Right lung (tissue), 5 donors: ENCODE measurements around the gene TCF12. TPM values are rescaled to one million over a fixed set of nuclear protein-coding genes. Genes with fewer than 3 reads are reported as not detected.

Experiments used
- DNase-seq, 2 donors: peaks; one replicate each; pipeline ENCODE4 v3.0.0-alpha.2; 2013
- polyA plus RNA-seq, 5 donors: library from polyadenylated mRNA; unstranded; fragments of 120-200 nt; gene quantifications; one replicate each; pipeline versions ENCODE4 v1.2.1 to v1.2.3, GENCODE V29; 2013; ENCODE audit warnings: inconsistent platforms in 1 of 5, low replicate concordance in 1 of 5; ENCODE audit not compliant: insufficient read length in 5 of 5, insufficient read depth in 1 of 5

The TCF12 gene
- polyA plus RNA-seq, 5 donors, result 84.2 to 169 (median 148) TPM

DNA sequence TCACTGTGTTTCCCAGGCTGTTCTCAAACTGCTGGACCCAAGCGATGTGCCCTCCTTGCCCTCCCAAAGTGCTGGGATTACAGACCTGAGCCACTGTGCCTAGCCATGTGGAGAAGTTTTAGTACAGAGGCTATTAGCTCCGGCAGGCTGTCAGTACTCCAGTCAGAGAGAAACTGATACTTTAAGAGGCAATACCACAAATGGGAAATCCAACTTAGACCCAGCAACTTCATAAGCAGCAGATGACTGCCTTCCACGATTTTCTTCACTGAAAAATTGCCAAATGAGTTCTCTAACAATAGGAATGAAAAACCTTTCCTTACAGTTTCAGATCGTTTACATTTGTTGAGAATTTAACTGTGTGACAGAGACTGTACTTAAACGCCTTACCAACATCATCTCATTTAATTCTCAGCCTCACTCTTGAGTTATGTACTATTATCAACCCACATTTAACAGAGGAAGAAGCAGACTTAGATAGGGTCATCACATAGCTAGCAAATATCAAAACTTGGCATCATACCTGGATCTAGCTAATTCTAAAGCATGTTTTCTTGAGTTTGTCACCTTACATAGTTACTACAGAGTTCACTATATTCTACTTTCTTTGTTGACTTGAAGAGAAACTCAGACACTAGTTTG, 127.4 kb downstream of the TCF12 start:
- no peak for DNase-seq

DNA sequence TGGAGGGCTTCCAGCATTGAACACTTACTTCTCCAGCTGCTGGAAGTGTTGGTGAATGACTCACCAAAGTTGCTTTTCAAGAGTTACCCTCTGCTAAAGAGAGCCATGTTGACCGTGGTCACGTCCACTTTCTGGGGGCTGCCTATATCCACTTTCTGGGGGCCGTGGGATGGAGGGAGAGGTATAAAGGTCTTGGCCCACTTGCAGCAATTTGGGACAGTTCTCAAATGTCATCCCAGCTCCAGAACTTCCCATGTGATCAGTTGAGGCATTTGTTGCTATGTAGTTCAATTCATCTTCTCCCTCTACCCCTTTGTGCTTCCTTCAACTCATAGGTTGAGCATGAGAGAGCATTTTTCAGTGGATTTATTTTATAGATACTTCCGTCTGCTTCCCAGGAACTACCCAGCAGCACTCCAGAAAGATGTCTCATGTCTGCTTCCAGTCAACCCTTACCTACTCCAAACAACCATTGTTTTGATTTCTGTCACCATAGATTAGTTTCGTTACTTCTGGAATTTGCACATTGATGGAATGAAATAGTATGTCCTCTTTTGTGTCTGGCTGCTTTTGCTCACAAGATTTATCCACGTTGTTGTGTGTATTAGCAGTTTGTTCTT, 130.6 kb downstream of the TCF12 start:
- no peak for DNase-seq

GRCh38 chr15:57053470-57053869, 135.0 kb downstream of the TCF12 start:
- DNase-seq, result no peak

DNA sequence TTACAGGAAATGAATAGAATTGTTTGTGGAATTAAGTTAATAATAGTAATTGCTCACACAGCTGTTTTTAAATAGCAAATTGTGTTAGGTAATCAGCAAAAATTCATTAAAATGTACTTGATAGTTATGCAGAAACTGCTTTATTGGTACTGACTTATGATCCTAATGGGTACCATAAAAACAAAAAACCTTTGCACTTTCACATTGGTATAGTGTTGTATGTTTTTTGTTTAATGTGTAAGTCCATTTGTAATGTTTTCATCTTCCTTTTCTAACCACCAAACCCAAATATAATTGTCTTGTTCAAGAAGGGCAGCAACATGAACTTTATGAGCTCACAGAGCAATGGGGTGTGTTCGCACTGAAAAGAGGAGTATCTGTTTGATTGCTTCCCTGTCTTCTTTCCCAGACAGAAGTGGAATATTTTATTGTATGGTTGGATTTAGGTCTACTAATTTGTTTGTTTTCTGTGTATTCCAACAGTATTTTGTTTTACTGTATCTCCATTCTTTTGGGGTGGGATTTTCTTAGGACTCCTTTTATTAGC, 135.8 kb downstream of the TCF12 start:
- DNase-seq, result peak; percentile 10 to 23

- no peak for DNase-seq
These were observed 137.9 kb downstream of the TCF12 start for GRCh38 chr15:57056357-57056756.

DNA sequence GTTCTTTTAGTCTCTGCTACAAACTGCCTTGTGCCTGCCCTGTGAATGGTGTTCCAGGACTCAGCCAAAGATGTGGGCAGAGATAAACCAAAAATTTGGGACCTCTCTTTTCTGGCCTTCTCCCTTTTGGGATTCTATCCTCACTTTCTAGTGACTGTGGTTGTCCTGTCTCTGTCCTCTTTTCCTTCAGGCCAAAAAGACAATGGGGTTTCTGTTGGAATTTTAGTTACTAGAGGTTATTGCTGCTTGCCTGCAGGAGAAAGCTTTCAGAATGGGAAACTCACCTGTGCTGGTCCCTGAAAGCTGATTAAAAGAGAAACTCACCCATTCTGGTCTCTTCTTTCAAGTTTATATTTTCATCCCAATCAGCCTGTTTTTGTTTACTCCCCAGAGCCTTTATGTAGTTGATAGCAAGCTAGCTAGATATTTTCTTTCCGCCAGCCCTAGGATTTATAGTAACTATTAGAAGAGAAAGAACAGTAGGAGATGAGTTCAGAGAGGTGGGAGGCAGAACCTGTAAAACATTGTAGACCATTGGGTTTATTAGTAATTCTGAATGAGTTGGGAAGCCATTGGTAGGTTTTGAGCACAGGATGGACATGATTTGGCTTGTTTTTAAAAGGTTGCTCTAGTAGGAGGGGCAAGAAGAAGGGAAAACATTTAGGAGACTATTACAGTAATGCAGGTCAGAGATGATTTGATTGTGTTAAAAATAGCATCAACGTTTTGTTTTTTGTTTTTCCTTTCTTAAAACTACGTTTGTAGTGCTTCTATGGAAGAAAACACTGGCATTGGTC, 138.9 kb downstream of the TCF12 start:
- DNase-seq, result no peak

DNA sequence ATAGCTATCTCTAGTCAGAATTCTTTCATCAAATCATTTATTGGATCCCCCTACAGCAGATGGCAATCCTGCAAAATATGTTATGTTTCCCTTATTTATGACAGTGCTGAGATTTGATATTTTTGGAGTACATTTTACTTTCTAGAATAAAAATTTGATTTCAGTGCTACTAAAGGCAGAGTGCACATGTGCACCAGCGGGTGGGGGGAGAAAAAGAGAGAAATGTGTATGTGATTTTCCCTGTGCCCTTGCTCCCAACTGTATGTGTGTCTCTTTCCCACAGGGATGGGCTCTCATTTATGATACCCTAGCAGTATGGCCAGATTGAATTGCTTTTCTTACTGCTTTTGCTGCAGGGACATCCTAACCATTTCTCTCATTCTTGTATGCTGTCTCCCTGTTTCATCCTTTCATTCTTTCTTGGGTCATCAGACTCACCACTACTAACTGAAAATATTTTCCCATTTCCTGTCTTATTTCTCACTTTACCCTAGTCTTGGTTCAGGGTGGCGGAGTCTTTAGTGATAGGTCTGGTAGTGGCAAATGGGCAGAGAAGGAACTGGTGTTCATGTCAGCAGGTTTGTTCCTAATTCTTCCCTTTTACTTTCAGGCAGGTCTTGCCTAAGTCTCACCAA, 140.7 kb downstream of the TCF12 start:
- DNase-seq, result no peak

DNA sequence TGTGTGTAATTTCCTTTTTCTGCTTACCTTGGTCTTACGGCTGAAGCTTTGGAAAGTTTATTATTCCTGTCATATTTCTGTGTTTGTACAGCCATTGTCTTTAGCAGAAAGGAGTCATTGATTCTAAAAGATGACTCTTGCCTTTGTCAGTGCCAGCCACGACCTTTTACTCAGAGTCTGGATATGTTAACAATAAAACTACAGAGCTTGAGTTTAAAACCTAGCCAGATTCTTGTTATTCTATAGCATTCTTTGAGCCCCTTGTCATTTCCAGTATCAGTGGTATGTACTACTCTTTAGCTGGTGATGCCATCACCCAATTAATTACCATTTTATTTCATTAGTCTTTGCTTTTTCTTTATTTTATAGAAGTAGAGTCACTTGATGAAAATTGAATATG, 142.4 kb downstream of the TCF12 start:
- no peak for DNase-seq

DNA sequence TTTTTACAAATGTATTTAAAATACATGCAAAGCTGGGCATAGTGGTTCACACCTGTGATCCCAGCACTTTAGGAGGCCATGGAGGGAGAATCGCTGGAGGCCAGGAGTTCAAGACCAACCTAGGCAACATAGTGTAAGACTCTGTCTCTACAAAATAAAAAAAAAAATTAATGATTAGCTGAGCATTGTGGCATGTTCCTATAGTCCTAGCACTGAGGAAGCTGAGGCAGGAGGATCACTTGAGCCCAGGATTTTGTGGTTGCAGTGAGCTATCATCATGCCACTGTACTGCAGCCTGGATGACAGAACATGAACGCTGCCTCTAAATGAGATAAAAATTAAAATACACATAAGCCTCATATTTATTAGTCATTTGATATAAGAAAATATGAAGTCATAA, 142.8 kb downstream of the TCF12 start:
- DNase-seq, result no peak

DNA sequence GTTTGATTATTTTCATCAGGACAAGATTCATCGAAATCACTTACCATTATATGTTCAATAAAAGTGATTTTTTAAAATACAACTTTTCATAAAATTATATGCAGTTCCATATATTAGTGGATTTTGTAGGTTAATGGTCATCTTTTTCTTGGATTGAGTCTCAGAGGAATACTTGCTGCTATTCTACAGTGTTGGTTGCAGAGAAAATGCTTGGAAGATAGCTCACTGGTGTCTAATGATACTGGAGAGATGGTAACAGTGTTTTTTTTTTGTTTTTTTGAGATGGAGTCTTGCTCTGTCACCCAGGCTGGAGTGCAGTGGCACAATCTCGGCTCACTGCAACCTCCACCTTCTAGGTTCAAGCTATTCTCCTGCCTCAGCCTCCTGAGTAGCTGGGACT, 143.3 kb downstream of the TCF12 start:
- no peak for DNase-seq

GRCh38 chr15:57064033-57064432, 145.6 kb downstream of the TCF12 start:
- DNase-seq, result no peak

- DNase-seq, result no peak
These were observed 151.0 kb downstream of the TCF12 start for GRCh38 chr15:57069423-57069822.

DNA sequence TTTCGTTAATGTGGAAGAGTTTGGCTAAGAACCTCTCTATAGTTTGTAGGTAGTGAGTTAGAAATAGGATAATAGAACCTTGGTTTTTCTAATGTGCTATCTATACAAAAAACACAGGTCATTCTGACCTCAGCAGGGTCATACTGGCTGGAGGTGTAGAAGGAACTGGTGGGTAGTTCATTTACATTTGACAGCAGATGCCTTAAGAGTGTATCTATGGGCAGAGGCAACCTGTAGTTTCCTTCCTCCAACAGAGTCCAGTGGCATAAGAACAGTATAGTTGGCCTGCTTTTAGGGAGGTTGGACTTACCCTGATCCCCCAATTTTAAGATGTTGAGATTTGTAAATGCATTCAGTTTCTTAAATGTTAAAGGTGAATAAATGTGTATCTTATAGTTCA, 152.2 kb downstream of the TCF12 start:
- DNase-seq, result no peak

- no peak for DNase-seq
These were observed 161.0 kb downstream of the TCF12 start for GRCh38 chr15:57079446-57079845.

DNA sequence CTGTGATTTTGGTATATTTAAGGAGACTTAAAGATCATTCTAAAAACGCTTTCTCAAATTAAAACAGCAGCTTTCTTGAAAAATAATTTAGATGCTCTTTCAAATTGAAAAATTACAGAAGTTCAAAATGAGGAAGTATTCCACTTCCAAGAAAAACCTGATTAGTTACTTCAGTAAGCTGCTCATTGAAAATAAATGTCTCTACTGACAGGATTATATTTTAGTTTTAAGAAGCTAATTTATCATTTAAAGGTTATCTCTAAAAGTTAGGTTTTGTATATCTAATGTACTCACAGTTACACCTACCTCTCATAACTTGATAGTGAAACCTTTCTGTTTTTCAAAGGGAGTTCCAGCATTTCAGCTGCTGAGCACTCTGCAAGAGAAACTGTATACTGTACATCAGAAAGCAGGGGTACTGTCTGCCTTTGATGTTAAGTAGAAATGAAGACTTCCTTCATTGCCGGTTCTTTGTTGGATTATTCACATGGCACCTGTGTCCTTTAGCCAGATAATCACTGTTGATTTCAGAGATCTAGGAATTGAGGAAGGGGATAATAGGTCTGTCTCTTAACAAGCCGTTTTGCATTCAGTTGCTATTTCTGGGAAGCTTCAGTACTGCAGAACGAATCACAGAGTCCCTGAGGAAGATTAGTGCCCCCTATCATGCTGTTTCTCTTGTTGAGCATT, 161.6 kb downstream of the TCF12 start:
- DNase-seq, result no peak

- DNase-seq, result peak; percentile 44 to 53
These were observed 163.7 kb downstream of the TCF12 start for GRCh38 chr15:57082054-57082728.

GRCh38 chr15:57084192-57084591, 165.7 kb downstream of the TCF12 start:
- DNase-seq, result no peak

DNA sequence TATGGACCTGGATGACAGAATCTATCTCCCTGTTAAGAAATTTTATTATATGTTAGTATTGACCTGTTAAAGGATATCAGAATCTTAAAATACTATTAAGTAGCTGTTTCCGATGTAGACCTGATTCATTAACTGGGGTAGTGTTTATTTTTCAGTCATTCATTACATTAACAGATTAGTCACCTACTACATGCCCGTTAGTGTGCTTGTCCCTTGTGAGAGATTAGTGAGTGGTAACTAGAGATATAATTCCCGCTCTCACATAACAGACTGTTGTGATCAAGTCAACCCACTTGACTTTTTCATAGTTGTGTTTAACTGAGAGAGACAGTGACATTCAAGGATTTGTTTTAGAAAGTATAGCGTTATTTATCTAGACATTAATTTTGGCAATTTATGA, 166.8 kb downstream of the TCF12 start:
- no peak for DNase-seq

GRCh38 chr15:57086857-57087427, 168.5 kb downstream of the TCF12 start:
- no peak for DNase-seq

GRCh38 chr15:57089815-57090495, 171.5 kb downstream of the TCF12 start:
- DNase-seq, result no peak
